Osteocyte (in vitro differentiated cells): Measurements from ENCODE around the gene RANBP10. TPM values are rescaled to one million over a fixed set of nuclear protein-coding genes. Genes with fewer than 3 reads are reported as not detected.

Experiments
- DNase-seq: peaks from one replicate; pipeline ENCODE4 v3.0.0; 2021; ENCODE audit warnings: mixed read lengths; ENCODE audit not compliant: unreplicated experiment; ENCODE audit errors: extremely low spot score
- H3K27ac Mint-ChIP-seq: one replicate; pipeline ENCODE4 v1.8.0; 2021; ENCODE audit warnings: mild to moderate bottlenecking, mixed read lengths; ENCODE audit not compliant: unreplicated experiment
- H3K27me3 Mint-ChIP-seq: one replicate; pipeline ENCODE4 v1.8.0; 2021; ENCODE audit warnings: mixed read lengths; ENCODE audit not compliant: unreplicated experiment
- H3K36me3 Mint-ChIP-seq: one replicate; pipeline ENCODE4 v1.8.0; 2021; ENCODE audit warnings: mixed read lengths; ENCODE audit not compliant: unreplicated experiment
- H3K4me1 Mint-ChIP-seq: one replicate; pipeline ENCODE4 v1.8.0; 2021; ENCODE audit warnings: mixed read lengths; ENCODE audit not compliant: unreplicated experiment
- H3K4me3 Mint-ChIP-seq: one replicate; pipeline ENCODE4 v1.8.0; 2021; ENCODE audit warnings: mild to moderate bottlenecking, moderate library complexity, mixed read lengths; ENCODE audit not compliant: unreplicated experiment
- H3K9me3 Mint-ChIP-seq: one replicate; pipeline ENCODE4 v1.8.0; 2021; ENCODE audit warnings: mixed read lengths; ENCODE audit not compliant: unreplicated experiment
- total RNA-seq: library from RNA; stranded (reverse); gene quantifications from 2 replicates; pipeline ENCODE4 v1.2.1, GENCODE V29; 2021
- TF ChIP-seq, protein P1 (sequence below): fragments of 200-600 bp; sonication (generic); IDR thresholded peaks from 2 replicates; pipeline ENCODE4 v1.5.0; 2021; ENCODE audit warnings: antibody characterized with exemption, mild to moderate bottlenecking, moderate library complexity

The RANBP10 gene
- total RNA-seq, 1 donor from 2014 or later, result 18.9 TPM

DNA sequence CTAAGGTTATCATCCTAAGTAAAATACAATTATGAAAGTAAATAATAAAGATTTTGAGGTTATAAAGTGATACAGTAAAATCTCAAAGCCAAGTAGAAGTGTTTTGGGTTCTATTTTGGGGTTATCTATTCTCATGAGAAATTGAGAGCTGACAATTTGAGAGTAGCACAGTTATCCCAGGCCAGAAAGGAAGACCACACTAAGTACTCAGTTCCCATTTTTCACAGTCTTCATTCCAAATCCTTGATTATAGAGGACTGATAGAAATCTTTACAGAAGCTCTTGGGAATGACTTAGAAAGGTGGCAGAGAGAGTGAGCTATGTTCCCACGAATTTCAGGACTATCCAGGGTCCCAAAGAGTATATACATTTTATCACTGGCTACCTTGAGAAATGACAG lies 91.8 kb downstream of the RANBP10 start:
- H3K27ac Mint-ChIP-seq, result no peak overlapping the region
- no peaks in the 10 kb centered on the region for H3K27me3 Mint-ChIP-seq
- TF ChIP-seq, protein P1, sequence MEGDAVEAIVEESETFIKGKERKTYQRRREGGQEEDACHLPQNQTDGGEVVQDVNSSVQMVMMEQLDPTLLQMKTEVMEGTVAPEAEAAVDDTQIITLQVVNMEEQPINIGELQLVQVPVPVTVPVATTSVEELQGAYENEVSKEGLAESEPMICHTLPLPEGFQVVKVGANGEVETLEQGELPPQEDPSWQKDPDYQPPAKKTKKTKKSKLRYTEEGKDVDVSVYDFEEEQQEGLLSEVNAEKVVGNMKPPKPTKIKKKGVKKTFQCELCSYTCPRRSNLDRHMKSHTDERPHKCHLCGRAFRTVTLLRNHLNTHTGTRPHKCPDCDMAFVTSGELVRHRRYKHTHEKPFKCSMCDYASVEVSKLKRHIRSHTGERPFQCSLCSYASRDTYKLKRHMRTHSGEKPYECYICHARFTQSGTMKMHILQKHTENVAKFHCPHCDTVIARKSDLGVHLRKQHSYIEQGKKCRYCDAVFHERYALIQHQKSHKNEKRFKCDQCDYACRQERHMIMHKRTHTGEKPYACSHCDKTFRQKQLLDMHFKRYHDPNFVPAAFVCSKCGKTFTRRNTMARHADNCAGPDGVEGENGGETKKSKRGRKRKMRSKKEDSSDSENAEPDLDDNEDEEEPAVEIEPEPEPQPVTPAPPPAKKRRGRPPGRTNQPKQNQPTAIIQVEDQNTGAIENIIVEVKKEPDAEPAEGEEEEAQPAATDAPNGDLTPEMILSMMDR, result no peak
- no peak overlapping the region for H3K4me3 Mint-ChIP-seq
- no peaks in the 10 kb centered on the region for H3K9me3 Mint-ChIP-seq
- peaks cover 16% of the 10 kb centered on the region for H3K4me1 Mint-ChIP-seq
- no peak for DNase-seq
- H3K36me3 Mint-ChIP-seq, result peaks cover 2% of the 10 kb centered on the region

DNA sequence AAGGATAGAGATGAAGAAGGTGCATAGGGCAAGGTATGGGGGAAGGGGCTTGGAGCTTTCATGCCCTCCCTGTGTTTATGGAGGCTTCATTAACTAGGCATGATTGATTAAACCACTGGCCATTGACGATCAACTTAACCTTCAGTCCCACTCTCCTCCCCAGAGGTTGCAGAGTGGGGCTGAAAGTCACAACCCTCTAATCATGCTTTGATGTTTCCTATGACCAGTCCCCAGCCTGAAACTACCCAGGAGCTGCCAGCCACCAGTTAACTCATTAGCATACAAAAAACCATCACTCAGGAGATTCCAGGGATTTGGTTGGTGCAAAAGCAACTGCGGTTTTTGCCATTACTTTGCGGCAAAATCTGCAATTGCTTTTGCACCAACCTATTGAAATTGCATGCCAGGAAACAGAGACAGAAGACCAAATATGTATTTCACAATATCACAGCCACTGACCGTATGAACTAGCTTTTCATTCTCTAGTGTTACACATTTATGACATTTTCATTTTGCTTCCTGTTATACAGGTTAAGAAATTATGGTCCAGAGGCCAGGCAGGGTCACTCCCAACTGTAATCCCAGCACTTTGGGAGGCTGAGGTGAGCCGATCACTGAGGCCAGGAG lies 92.6 kb downstream of the RANBP10 start:
- TF ChIP-seq, protein P1, result no peak
- peaks cover 16% of the 10 kb centered on the region for H3K4me1 Mint-ChIP-seq
- H3K27me3 Mint-ChIP-seq, result no peaks in the 10 kb centered on the region
- H3K9me3 Mint-ChIP-seq, result no peaks in the 10 kb centered on the region
- no peak overlapping the region for H3K4me3 Mint-ChIP-seq
- H3K36me3 Mint-ChIP-seq, result peaks cover 2% of the 10 kb centered on the region
- no peak for DNase-seq
- no peak overlapping the region for H3K27ac Mint-ChIP-seq

DNA sequence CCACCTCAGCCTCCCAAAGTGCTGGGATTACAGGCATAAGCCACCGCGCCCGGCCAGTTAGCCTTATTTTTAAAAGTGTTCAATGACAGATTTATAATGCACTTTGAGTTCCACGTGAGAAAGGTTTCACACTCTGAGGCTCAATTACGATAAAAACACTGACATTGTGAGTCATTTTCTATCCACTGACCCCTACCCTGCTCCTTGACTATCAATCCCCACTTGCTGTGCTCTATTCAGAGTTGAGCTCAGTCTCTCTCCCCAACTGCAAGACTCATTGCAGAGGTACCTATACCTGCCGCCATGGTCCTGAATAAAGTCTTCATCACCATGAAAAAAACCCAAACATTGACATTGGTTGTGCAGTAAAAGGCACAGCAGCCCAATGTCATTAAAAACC lies 95.8 kb downstream of the RANBP10 start:
- H3K4me1 Mint-ChIP-seq, result no peaks in the 10 kb centered on the region
- no peaks in the 10 kb centered on the region for H3K9me3 Mint-ChIP-seq
- no peak for DNase-seq
- no peaks in the 10 kb centered on the region for H3K27me3 Mint-ChIP-seq
- no peak overlapping the region for H3K27ac Mint-ChIP-seq
- TF ChIP-seq, protein P1, result no peak
- no peak overlapping the region for H3K4me3 Mint-ChIP-seq
- peaks cover 2% of the 10 kb centered on the region for H3K36me3 Mint-ChIP-seq

DNA sequence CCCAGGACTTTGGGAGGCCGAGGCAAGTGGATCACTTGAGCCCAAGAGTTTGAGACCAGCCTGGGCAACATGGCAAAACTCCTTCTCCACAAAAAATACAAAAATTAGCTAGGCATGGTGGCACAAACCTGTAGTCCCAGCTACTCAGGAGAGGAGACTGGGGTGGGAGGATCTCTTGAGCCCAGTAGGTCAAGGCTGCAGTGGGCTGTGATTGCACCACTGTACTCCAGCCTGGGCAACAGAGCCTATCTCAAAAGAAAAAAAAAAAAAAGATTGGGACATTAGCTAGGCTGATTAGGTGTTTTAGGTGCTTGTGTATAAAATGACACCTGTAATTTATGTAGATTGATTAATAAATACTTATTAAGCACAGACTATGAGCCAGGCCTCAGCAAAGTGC lies 97.3 kb downstream of the RANBP10 start:
- Mint-ChIP-seq H3K4me1 (no peaks in the 10 kb centered on the region), H3K36me3 (peaks cover 2% of the 10 kb centered on the region), H3K9me3 (no peaks in the 10 kb centered on the region), H3K4me3 (no peak overlapping the region), H3K27me3 (no peaks in the 10 kb centered on the region), H3K27ac (no peak overlapping the region)
- no peak for DNase-seq
- TF ChIP-seq, protein P1, result no peak

DNA sequence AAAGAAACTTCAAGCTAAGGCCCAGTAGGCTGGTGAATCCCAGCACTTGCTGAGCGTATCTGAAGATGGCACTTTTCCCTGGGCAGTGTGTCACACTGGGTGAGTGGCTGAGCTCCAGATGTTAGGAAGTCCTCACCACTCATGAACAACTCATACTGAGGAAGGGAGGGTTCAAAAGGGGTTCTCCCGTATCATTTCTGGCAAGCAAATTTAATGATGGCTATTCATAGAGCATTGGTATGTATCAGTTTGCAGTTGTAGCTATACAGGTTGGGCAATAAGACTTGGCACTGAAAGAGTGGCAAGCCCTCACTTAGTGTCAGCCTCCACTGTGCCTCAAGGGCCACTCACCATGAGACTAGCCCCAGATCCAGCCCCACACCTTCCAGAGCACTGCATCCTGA lies 98.0 kb downstream of the RANBP10 start:
- Mint-ChIP-seq H3K4me3 (no peak overlapping the region), H3K9me3 (no peaks in the 10 kb centered on the region), H3K4me1 (peaks cover 5% of the 10 kb centered on the region), H3K36me3 (peaks cover 2% of the 10 kb centered on the region), H3K27ac (no peak overlapping the region), H3K27me3 (no peaks in the 10 kb centered on the region)
- TF ChIP-seq, protein P1, result no peak
- no peak for DNase-seq
